Heart right ventricle (tissue), 16 donors: ENCODE data around the gene DGUOK. TPM values are rescaled to one million over a fixed set of nuclear protein-coding genes. Genes with fewer than 3 reads are reported as not detected.

Experiments
- ATAC-seq, 8 donors: fragments of 200-7000 bp; cut with Tn5 transposase; one replicate each; pipeline ENCODE4 v1.9.1; 2020; ENCODE audit warnings: mild to moderate bottlenecking in 8 of 8, moderate library complexity in 8 of 8, moderate number of reproducible peaks in 1 of 8
- DNase-seq, 2 donors: peaks; one replicate each; pipeline ENCODE4 v3.0.0-alpha.2; 2020
- H3K27ac ChIP-seq, 10 donors: fragments of 200-600 bp; sonication (generic) in 2 of 10; one replicate each; pipeline versions ENCODE4 v1.5.0 to v1.8.0; 2020 to 2022; ENCODE audit warnings: mild to moderate bottlenecking in 3 of 10
- H3K27me3 ChIP-seq, 7 donors: fragments of 200-600 bp; one replicate each; pipeline ENCODE4 v1.8.0; 2021 to 2022; ENCODE audit warnings: mild to moderate bottlenecking in 2 of 7
- H3K36me3 ChIP-seq, 9 donors: fragments of 200-600 bp; sonication (generic) in 1 of 9; one replicate each; pipeline versions ENCODE4 v1.5.0 to v1.8.0; 2020 to 2022; ENCODE audit warnings: mild to moderate bottlenecking in 2 of 9
- H3K4me1 ChIP-seq, 9 donors: fragments of 200-600 bp; sonication (generic) in 1 of 9; one replicate each; pipeline versions ENCODE4 v1.5.0 to v1.8.0; 2020 to 2022; ENCODE audit warnings: mild to moderate bottlenecking in 4 of 9
- H3K4me3 ChIP-seq, 10 donors: fragments of 200-600 bp; sonication (generic) in 2 of 10; one replicate each; pipeline versions ENCODE4 v1.5.0 to v1.8.0; 2020 to 2022; ENCODE audit warnings: mild to moderate bottlenecking in 7 of 10, moderate library complexity in 2 of 10
- H3K9me3 ChIP-seq, 11 donors: fragments of 200-600 bp in 10 of 11; sonication (generic) in 2 of 11; one replicate each; pipeline versions ENCODE4 v1.5.0 to v1.8.0; 2013 to 2022; ENCODE audit warnings: mild to moderate bottlenecking in 2 of 11, control low read depth in 1 of 11, moderate library complexity in 1 of 11
- CTCF ChIP-seq, 9 donors: fragments of 200-600 bp; sonication (generic) in 2 of 9; IDR thresholded peaks; one replicate each; pipeline versions ENCODE4 v1.5.0 to v1.8.0; 2021 to 2022; ENCODE audit warnings: antibody characterized with exemption in 9 of 9, mild to moderate bottlenecking in 5 of 9, moderate library complexity in 1 of 9
- WGBS, 2 donors: extraction: QIAGEN DNeasy Blood & Tissue Kit; methylation state at CpG; one replicate each; pipeline ENCODE4 v1.1.7; 2013; ENCODE audit warnings: inconsistent platforms in 1 of 2; 5-methylcytosine and 5-hydroxymethylcytosine counted together
- intact Hi-C, 10 donors: fragments of 100-400 bp; cut with DNase I; formaldehyde crosslinking; loops; one replicate each; pipeline versions ENCODE4 v1.11.1 to v1.14.2; 2022
- polyA plus RNA-seq, 2 donors: library from polyadenylated mRNA; stranded (reverse); fragments of 200-250 nt; gene quantifications; one replicate each; pipeline ENCODE4 v1.2.3, GENCODE V29; 2013
- total RNA-seq, 10 donors: library from RNA; stranded (reverse); fragmentation: NEBNext Ultra II Directional in 3 of 10; extraction: Animal tissue kit (Norgen Biotek cat#: 25700) in 3 of 10; gene quantifications; one replicate each; pipeline versions ENCODE4 v1.2.1 to v1.2.4, GENCODE V29; 2021 to 2023
- donor health status: Arrhythmogenic right ventricular cardiomyopathy.
- donor health status: ischemic (EF 13 %, LVEDD 7.1; RV severe dilation, severe dysfunction).
- donor health status: healthy with polysubstance abuse.
- donor health status: DM: no; HTN: yes; CAD: no.
- donor health status: DM: no; HTN: no; CAD: no.
- donor health status: ischemic (EF 25% LVEDD 6.9; RV normal size, moderate dysfunction).
- donor health status: ischemic (EF 25% LVEDD 5.7; RV mildly dilated, moderate dysfunction).
- donor health status: healthy.
- donor health status: DM: yes; HTN: yes; CAD: no.
- donor health status: Ischemic cardiomyopathy.
- donor health status: ischemic (EF 35%, LVEDD 5.7; RV mildly dilated, moderate dysfunction).
- donor health status: nonischemic (EF 11% LVEDD 7.7; RV severe dilation, severe dysfunction).
- donor health status: DM: yes; HTN: yes; CAD: no.
- donor health status: PGD.
- donor health status: ischemic (EF 29% LVEDD 5.4; RV normal size, mild dysfunction).
- donor health status: nonischemic (EF 23%, LVEDD 6.1; RV moderate dilation, normal function).

DGUOK gene
- total and polyA plus RNA-seq, 12 donors, result 18.7 to 56.2 (median 22.7) TPM

- Histone ChIP-seq H3K4me1 (peaks cover 0 to 61% (median 0%) of the 10 kb centered on the region in 9 donors), H3K27me3 (no peaks in the 10 kb centered on the region), H3K9me3 (no peaks in the 10 kb centered on the region), H3K4me3 (no peak overlapping the region), H3K27ac (peak overlapping the region in 1 of 10 donors; percentile 65), H3K36me3 (peaks cover 0 to 100% (median 43%) of the 10 kb centered on the region in 9 donors)
- DNase-seq (no peak), ATAC-seq (no peak)
- intact Hi-C loops, result no loop called here
- no peak for TF ChIP-seq CTCF (IDR thresholded peaks at IDR 0.05)
- WGBS, 2 donors, result 79 to 84% methylated on average over 5 of the region's 5 CpGs
Observed at GRCh38 chr2:73947412-73948018, 20.8 kb downstream of the DGUOK start.

DNA sequence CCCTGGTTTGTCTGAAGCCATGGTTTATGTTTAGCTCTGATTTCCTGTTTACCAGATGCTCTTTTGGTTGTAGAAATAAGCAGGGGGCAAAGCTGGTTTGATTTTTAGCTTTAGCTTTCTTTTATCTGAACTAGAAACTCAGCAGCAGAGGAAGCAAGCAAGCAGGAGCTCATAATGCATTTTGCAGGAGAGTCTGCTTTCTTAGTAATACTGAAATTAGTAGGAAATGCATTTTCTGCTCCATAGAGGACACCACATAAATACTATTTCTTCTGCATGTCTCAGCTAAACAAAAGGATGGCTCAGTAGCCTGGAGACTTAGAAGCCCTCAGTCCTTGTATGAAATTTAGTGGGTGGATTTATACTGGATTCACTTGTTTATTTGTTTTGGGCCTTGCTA, 23.1 kb downstream of the DGUOK start:
- intact Hi-C loops, result no loop called here
- no peak for ATAC-seq

DNA sequence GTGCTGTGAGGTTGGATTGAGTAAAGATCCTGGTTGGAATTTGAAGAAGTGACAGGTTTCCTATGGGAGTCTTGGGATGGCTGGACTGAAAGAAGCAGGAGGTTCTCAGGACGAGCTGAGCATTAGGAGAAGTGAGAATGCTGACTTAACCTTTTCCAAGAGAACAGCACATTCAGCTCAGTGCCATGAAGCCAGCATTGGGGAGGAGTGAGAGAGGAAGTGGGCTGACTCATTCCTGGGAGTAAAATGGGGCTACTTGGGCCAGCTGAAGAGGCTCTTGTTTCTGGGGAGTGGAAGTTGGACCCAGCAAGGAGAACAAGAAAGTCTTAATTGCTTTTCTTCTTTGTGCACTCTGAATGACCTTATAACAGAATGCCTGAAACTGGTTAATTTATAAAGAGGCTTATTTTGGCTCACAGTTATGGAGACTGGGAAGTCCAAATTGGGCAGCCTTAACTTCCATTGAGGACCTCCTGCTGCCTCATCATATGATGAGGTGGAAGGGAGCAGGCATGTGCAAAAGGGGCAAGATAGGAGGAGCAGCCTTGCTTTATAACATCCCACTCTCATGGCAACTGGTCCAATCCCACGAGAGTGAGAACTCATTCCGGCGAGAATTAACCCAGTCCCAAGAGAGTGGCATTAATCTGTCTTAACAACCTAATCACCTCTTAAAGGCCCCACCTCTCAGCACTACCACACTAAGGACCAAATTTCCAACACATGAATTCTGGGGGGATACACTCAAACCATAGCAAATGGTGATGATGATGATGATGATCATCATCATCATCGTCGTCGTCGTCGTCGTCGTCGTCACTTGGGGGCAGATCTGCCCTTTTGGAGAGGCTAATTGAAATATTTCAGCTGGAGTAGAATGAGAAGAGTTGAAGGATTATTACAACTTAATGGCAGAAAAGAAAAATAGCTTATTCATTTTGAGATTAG, 26.1 kb downstream of the DGUOK start:
- Histone ChIP-seq H3K27me3 (no peaks in the 10 kb centered on the region), H3K9me3 (no peaks in the 10 kb centered on the region), H3K36me3 (peaks cover 0 to 100% (median 46%) of the 10 kb centered on the region in 9 donors), H3K27ac (peak overlapping the region in 1 of 10 donors; percentile 77), H3K4me3 (no peak overlapping the region), H3K4me1 (peaks cover 0 to 55% (median 0%) of the 10 kb centered on the region in 9 donors)
- intact Hi-C loops, result no loop called here
- DNase-seq (peak in 1 of 2 donors; percentile 20), ATAC-seq (peak; percentile 50 to 86 (median 69))
- no peak for TF ChIP-seq CTCF (IDR thresholded peaks at IDR 0.05)
- WGBS, 2 donors, result 81 to 83% methylated on average over 12 of the region's 12 CpGs

More for the DNA sequence above, 23.1 kb downstream of the DGUOK start:
- DNase-seq, result no peak
- no peak for TF ChIP-seq CTCF (IDR thresholded peaks at IDR 0.05)
- Histone ChIP-seq H3K9me3 (no peaks in the 10 kb centered on the region), H3K36me3 (peaks cover 0 to 100% (median 56%) of the 10 kb centered on the region in 9 donors), H3K27me3 (no peaks in the 10 kb centered on the region), H3K27ac (peak overlapping the region in 1 of 10 donors; percentile 65), H3K4me3 (no peak overlapping the region), H3K4me1 (peaks cover 0 to 63% (median 0%) of the 10 kb centered on the region in 9 donors)

- no peak for ATAC-seq
- H3K4me1 ChIP-seq, result peaks cover 0 to 19% (median 0%) of the 10 kb centered on the region in 9 donors
- H3K4me3 ChIP-seq, result no peak overlapping the region
- WGBS, 2 donors, result 92 to 93% methylated on average over 5 of the region's 5 CpGs
- no peak for DNase-seq
- H3K27me3 ChIP-seq, result no peaks in the 10 kb centered on the region
- intact Hi-C loops, result no loop called here
- H3K36me3 ChIP-seq, result peaks cover 0 to 92% (median 52%) of the 10 kb centered on the region in 9 donors
- H3K27ac ChIP-seq, result no peak overlapping the region
- H3K9me3 ChIP-seq, result no peaks in the 10 kb centered on the region
- no peak for TF ChIP-seq CTCF (IDR thresholded peaks at IDR 0.05)
Observed at GRCh38 chr2:73956218-73956865, 29.7 kb downstream of the DGUOK start.
